K562 (cell line): Measurements from ENCODE around the gene EPB41L4A. TPM values are rescaled to one million over a fixed set of nuclear protein-coding genes. Genes with fewer than 3 reads are reported as not detected.
"Not testable (repeated sequence)": the region's sequence is repeated elsewhere in the genome, so short reads cannot be mapped to it uniquely, and the experiment has no call there.

Experiments
- ATAC-seq: fragments of 200-7000 bp; cut with Tn5 transposase; 3 replicates; pipeline ENCODE4 v1.9.1; 2020; ENCODE audit warnings: moderate library complexity
- BruUV-seq: library from RNA; stranded (reverse); fragments of 400-500 nt; replicated peaks from 2 replicates; lab custom pipeline; 2021; lab: Mats Ljungman, UMichigan
- CTCF ChIA-PET: fragments of 300-600 bp; formaldehyde crosslinking; extraction: SDS; loops from one replicate; lab custom pipeline; 2021; ENCODE audit warnings: low intra/inter-chr PET ratio; lab: Yijun Ruan, JAX
- POLR2A ChIA-PET: fragments of 300-600, 350-650 bp; sonication (Branson Sonifier 250); formaldehyde crosslinking; extraction: SDS; loops from one replicate; lab custom pipeline; 2021; ENCODE audit warnings: antibody characterized with exemption, inconsistent platforms; lab: Yijun Ruan, JAX
- DNase-seq, 4 experiments: peaks; one replicate each; pipeline versions ENCODE4 v3.0.0 to v3.0.0-alpha.2; 2011 to 2018; ENCODE audit warnings: low spot score in 3 of 4, mixed read lengths in 3 of 4; ENCODE audit errors: extremely low read depth in 1 of 4
- FAIRE-seq: peaks from 2 replicates; lab custom pipeline; 2011; peaks lifted over from hg19 to GRCh38; lab: Jason Lieb, UNC
- H2AFZ ChIP-seq: 2 replicates; pipeline ENCODE4 v1.6.0; 2011; ENCODE audit warnings: low read depth, low read length, control low read depth, inconsistent platforms
- H3K27ac ChIP-seq: fragments of 200-600 bp; 3 replicates; pipeline ENCODE4 v1.8.0; 2011; ENCODE audit warnings: low read depth, mild to moderate bottlenecking, control low read depth, inconsistent platforms, low read length, moderate library complexity, mixed read lengths; ENCODE audit errors: extremely low read depth
- H3K27me3 ChIP-seq, 2 experiments: fragments of 300-600 bp in 1 of 2; 2 replicates in 1 of 2; 3 replicates in 1 of 2; pipeline versions ENCODE4 v1.6.0 to v1.8.0; 2011; ENCODE audit warnings: inconsistent platforms in 2 of 2, low read length in 2 of 2, mild to moderate bottlenecking in 1 of 2, mixed read lengths in 1 of 2, moderate library complexity in 1 of 2; ENCODE audit not compliant: control insufficient read depth in 2 of 2, insufficient read depth in 2 of 2
- H3K36me3 ChIP-seq: fragments of 300-600 bp; 3 replicates; pipeline ENCODE4 v1.8.0; 2011; ENCODE audit warnings: mild to moderate bottlenecking, low read length, inconsistent platforms; ENCODE audit not compliant: control insufficient read depth, insufficient read depth
- H3K4me1 ChIP-seq, 2 experiments: fragments of 200-600 bp in 1 of 2; replicated peaks in 1 of 2; 2 replicates in 1 of 2; 3 replicates in 1 of 2; pipeline versions ENCODE4 v1.5.1 to v1.8.0; 2011; ENCODE audit warnings: inconsistent platforms in 2 of 2, low read length in 2 of 2, mild to moderate bottlenecking in 1 of 2, mixed read lengths in 1 of 2, moderate library complexity in 1 of 2; ENCODE audit not compliant: control insufficient read depth in 2 of 2, insufficient read depth in 2 of 2
- H3K4me2 ChIP-seq: 2 replicates; pipeline ENCODE4 v1.6.1; 2011; ENCODE audit warnings: low read length, control low read depth, inconsistent platforms, mixed read lengths; ENCODE audit not compliant: insufficient read depth
- H3K4me3 ChIP-seq: fragments of 200-600 bp; sonication (generic), shearing (Covaris generic); 2 replicates; pipeline ENCODE4 v1.5.1; 2016; ENCODE audit warnings: control low read depth, inconsistent platforms
- H3K79me2 ChIP-seq: fragments of 200-600 bp; 3 replicates; pipeline ENCODE4 v1.8.0; 2011; ENCODE audit warnings: low read length, inconsistent platforms; ENCODE audit not compliant: control insufficient read depth, insufficient read depth
- H3K9ac ChIP-seq, 2 experiments: 2 replicates each; pipeline versions ENCODE4 v1.6.0 to v1.6.1; 2011; ENCODE audit warnings: low read depth in 2 of 2, low read length in 2 of 2, control low read depth in 1 of 2, inconsistent platforms in 1 of 2, mild to moderate bottlenecking in 1 of 2, mixed read lengths in 1 of 2; ENCODE audit not compliant: insufficient read depth in 1 of 2
- H3K9me1 ChIP-seq: one replicate; pipeline ENCODE4 v1.6.0; 2011; ENCODE audit warnings: inconsistent platforms, mild to moderate bottlenecking, low read length, moderate library complexity; ENCODE audit not compliant: control insufficient read depth, insufficient read depth
- H3K9me3 ChIP-seq: replicated peaks from 2 replicates; pipeline ENCODE4 v1.5.1; 2011; ENCODE audit warnings: low read depth, low read length, inconsistent platforms; ENCODE audit not compliant: control insufficient read depth, insufficient read depth
- H4K20me1 ChIP-seq: replicated peaks from 2 replicates; pipeline ENCODE4 v1.6.1; 2011; ENCODE audit warnings: low read length, inconsistent platforms, mixed read lengths; ENCODE audit not compliant: control insufficient read depth, insufficient read depth
- BMI1 ChIP-seq: fragments of 150-350 bp; IDR thresholded peaks from 2 replicates; pipeline ENCODE4 v1.6.1; 2014; ENCODE audit warnings: low read length
- CREM ChIP-seq: IDR thresholded peaks from 2 replicates; pipeline ENCODE4 v1.6.1; 2014; ENCODE audit warnings: antibody characterized with exemption, low read depth
- EP300 ChIP-seq: IDR thresholded peaks from 2 replicates; pipeline ENCODE4 v1.6.1; 2012; ENCODE audit warnings: low read length, improper control_type of control experiment
- NR2C2 ChIP-seq, 2 experiments: fragments of 200-800 bp in 1 of 2; sonication (Bioruptor generic) in 1 of 2; sonication (generic) in 1 of 2; formaldehyde crosslinking in 1 of 2; IDR thresholded peaks; 2 replicates each; pipeline versions ENCODE4 v1.6.1 to v1.8.0; 2016 to 2022; ENCODE audit warnings: mild to moderate bottlenecking in 1 of 2, missing compliant biosample characterization in 1 of 2, missing genetic modification characterization in 1 of 2, missing genetic modification reagents in 1 of 2
- PRMT5 ChIP-seq: sonication (generic); formaldehyde crosslinking; IDR thresholded peaks from 2 replicates; pipeline ENCODE4 v1.5.0; 2020; ENCODE audit warnings: missing genetic modification reagents
- ZBTB8A ChIP-seq: fragments of 450-650 bp; IDR thresholded peaks from 2 replicates; pipeline ENCODE4 v1.6.1; 2018; ENCODE audit warnings: mild to moderate bottlenecking, moderate library complexity; ENCODE audit not compliant: partially characterized antibody
- ZNF431 ChIP-seq: sonication (generic); formaldehyde crosslinking; IDR thresholded peaks from 2 replicates; pipeline ENCODE4 v1.8.0; 2022; ENCODE audit warnings: mild to moderate bottlenecking, missing genetic modification reagents
- WGBS: fragments of 100-300 bp; shearing (Covaris generic); methylation state at CpG from one replicate; pipeline ENCODE4 v1.1.6; 2016; ENCODE audit warnings: low coverage, mixed read lengths; ENCODE audit not compliant: insufficient coverage; ENCODE audit errors: missing lambda C conversion rate; 5-methylcytosine and 5-hydroxymethylcytosine counted together
- in situ Hi-C: fragments of 300-500 bp; cut with MboI; formaldehyde crosslinking; loops from 4 replicates; pipeline ENCODE4 v1.15.0; 2018; ENCODE audit warnings: inconsistent platforms, mixed read lengths
- intact Hi-C: fragments of 100-400 bp; cut with micrococcal nuclease; formaldehyde crosslinking; loops from 2 replicates; pipeline ENCODE4 v1.14.2; 2022
- polyA plus RNA-seq, 8 experiments: library from polyadenylated mRNA; depleted of rRNA in 4 of 8; stranded (reverse) in 5 of 8; unstranded in 3 of 8; fragments of >200 nt; fragmentation: Nextera tagmentation in 2 of 8; fragmentation: Illumina TruSeq in 1 of 8; extraction: Ambion mirVana in 2 of 8; extraction: Trizol in 1 of 8; gene quantifications; 2 replicates each; pipeline versions ENCODE4 v1.2.1 to v1.2.3, GENCODE V29; 2011 to 2014; ENCODE audit warnings: inconsistent platforms in 1 of 8, missing spikeins in 1 of 8
- total RNA-seq, 7 experiments: library from RNA; depleted of rRNA in 6 of 7; stranded (reverse); fragments of >200 nt in 6 of 7; fragmentation: Illumina TruSeq in 2 of 7; extraction: Trizol in 2 of 7; gene quantifications; 2 replicates each; pipeline versions ENCODE4 v1.2.1 to v1.2.3, GENCODE V29; 2011 to 2021; ENCODE audit warnings: low replicate concordance in 1 of 7

The EPB41L4A gene
- total and polyA plus RNA-seq, 9 of the 15 experiments (the other 6 are each of a cell fraction or from before 2014, with no cell fraction given) = 0.04 to 0.35 (median 0.12) TPM; not detected in 3

DNA sequence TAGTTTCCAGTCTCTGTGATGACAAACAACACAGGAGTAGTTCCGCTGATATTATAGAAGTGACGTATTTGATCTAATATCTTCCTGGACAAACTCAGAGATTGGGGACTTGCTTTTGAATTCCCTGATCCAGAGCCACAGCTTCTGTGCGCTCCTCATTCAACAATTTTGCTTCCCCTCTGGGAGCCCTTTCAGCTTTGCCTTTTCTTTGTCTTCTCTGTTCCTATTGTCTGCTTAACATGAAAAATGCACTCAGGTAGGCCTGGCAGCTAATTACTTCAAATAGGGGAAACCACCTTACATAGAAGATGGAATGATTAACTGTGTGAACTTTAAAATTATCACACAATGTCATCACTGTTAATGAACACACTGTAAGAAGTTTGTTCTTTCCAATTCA, 192.9 kb downstream of the EPB41L4A start:
- in situ Hi-C loops = no loop called here
- BruUV-seq = no TSS peak
- POLR2A ChIA-PET = no interaction called here

DNA sequence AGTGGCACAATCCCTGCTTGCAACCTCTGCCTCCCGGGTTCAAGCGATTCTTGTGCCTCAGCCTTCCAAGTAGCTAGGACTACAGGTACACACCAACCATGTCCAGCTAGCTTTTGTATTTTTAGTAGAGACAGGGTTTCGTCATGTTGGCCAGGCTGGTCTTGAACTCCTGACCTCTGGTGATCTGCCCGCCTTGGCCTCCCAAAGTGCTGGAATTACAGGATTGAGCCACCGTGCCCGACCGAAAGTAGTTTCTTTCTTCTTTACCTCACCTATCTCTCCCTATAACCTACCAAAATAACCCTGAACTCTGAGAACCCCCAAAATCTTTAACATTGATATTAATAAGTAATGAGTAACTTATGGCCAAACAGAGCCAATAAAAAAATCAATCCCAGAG, 196.1 kb downstream of the EPB41L4A start:
- H3K4me3 ChIP-seq, H3K9ac ChIP-seq, H3K9me1 ChIP-seq, BruUV-seq, DNase-seq, H3K27ac ChIP-seq, ATAC-seq, POLR2A ChIA-PET, H3K79me2 ChIP-seq, FAIRE-seq, H4K20me1 ChIP-seq, intact Hi-C loops, H3K9me3 ChIP-seq, H3K4me1 ChIP-seq, CTCF ChIA-PET, H2AFZ ChIP-seq, H3K36me3 ChIP-seq, H3K4me2 ChIP-seq, H3K27me3 ChIP-seq: not testable (repeated sequence)
- in situ Hi-C loops = loop anchor here (25.0 kb wide), 1 partner anchor 539 kb away; no protein-coding TSS in a partner anchor
- WGBS = 6% methylated on average over 7 of the region's 7 CpGs

More for the DNA sequence above, 192.9 kb downstream of the EPB41L4A start:
- 4% methylated on average over 3 of the region's 3 CpGs for WGBS
- ATAC-seq = no peak
- no peak overlapping the region for H2AFZ ChIP-seq
- FAIRE-seq = no peak
- no peaks in the 10 kb centered on the region for H3K36me3 ChIP-seq
- H3K27ac ChIP-seq = no peak overlapping the region
- CTCF ChIA-PET = no interaction called here
- H4K20me1 ChIP-seq = no peaks in the 10 kb centered on the region
- H3K9me1 ChIP-seq = no peaks in the 10 kb centered on the region
- no peaks in the 10 kb centered on the region for H3K9me3 ChIP-seq
- H3K4me3 ChIP-seq = no peak overlapping the region
- no peak overlapping the region for H3K4me2 ChIP-seq
- TF ChIP-seq BMI1 (no peak), ZBTB8A (no peak), PRMT5 (CRISPR knock-in tag) (no peak), EP300 (no peak), CREM (no peak), NR2C2 (CRISPR knock-in tag; IDR thresholded peaks at IDR 0.05) (no peak), NR2C2 (tag; IDR thresholded peaks at IDR 0.05) (no peak), ZNF431 (CRISPR knock-in tag) (no peak)
- H3K9ac ChIP-seq = no peak overlapping the region
- H3K4me1 ChIP-seq = no peaks in the 10 kb centered on the region
- intact Hi-C loops = no loop called here
- peaks cover 5 to 8% of the 10 kb centered on the region in 2 experiments; a peak in 2 of 5 replicates for H3K27me3 ChIP-seq
- no peak for DNase-seq
- no peaks in the 10 kb centered on the region for H3K79me2 ChIP-seq
